DND-41 (cell line): ENCODE results near the gene RHBDD1.

ENCODE experiments used
- CTCF ChIP-seq: IDR thresholded peaks from 2 replicates; pipeline ENCODE4 v1.5.1; 2012; ENCODE audit warnings: borderline replicate concordance, low read length, moderate library complexity, mild to moderate bottlenecking; ENCODE audit not compliant: poor library complexity, severe bottlenecking; ENCODE audit errors: extremely low read depth
- EZH2 ChIP-seq: IDR thresholded peaks from 3 replicates; pipeline ENCODE4 v1.6.1; 2012; ENCODE audit warnings: borderline replicate concordance, low read depth, mild to moderate bottlenecking, moderate library complexity, low read length, inconsistent platforms; ENCODE audit not compliant: severe bottlenecking

GRCh38 chr2:226791487-226792081 lies 44.3 kb upstream of the RHBDD1 start:
- TF ChIP-seq EZH2 (no peak), CTCF (no peak)
